Adipose tissue (tissue), 3 donors: Measurements from ENCODE around the gene SERPINA3. TPM values are rescaled to one million over a fixed set of nuclear protein-coding genes. Genes with fewer than 3 reads are reported as not detected.
"Not testable (repeated sequence)": the region's sequence is repeated elsewhere in the genome, so short reads cannot be mapped to it uniquely, and the experiment has no call there.

ENCODE experiments used
- H3K27ac ChIP-seq: one replicate; pipeline ENCODE4 v1.5.1; 2013; ENCODE audit warnings: low read depth, low read length
- WGBS, 3 donors: extraction: QIAGEN DNeasy Blood & Tissue Kit; methylation state at CpG; one replicate each; pipeline ENCODE4 v1.1.7; 2013; 5-methylcytosine and 5-hydroxymethylcytosine counted together
- polyA plus RNA-seq, 3 donors: library from polyadenylated mRNA; stranded (reverse); fragments of 200-250 nt; gene quantifications; one replicate each; pipeline ENCODE4 v1.2.3, GENCODE V29; 2013
- donor health status: healthy with polysubstance abuse.
- donor health status: Bipolar disorder and iron deficiency.
- donor health status: healthy.

SERPINA3 gene
- polyA plus RNA-seq, 3 donors: 78.2 to 7,001 (median 97.3) TPM

DNA sequence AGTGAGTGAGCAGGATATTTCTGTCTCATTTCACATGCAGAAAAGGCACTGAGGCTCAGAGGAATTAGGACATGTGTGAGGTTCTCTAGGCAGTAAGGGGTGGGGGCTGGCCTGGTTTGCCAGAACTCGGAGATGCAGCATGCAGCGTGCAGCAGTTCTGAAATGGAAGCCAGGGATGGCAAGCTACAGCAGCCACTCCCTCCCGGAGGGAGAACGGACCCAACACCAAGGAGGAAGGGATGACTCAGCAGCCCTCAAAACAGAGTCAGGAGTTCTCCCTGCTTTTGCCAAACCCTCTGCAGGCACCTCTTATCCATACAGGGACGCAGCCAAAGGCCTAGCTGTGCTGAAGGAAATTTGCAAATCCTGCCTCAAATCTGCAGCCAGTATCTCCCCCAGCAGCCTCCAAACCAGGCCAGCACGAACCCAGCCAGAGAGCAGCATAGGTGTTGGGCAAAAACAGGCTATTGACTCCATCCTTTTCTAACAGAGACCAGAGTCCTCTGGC is 10.3 kb upstream of the SERPINA3 start:
- WGBS, 3 donors: 16 to 63% (median 21%) methylated on average over 6 of the region's 6 CpGs
- no peak overlapping the region for H3K27ac ChIP-seq

DNA sequence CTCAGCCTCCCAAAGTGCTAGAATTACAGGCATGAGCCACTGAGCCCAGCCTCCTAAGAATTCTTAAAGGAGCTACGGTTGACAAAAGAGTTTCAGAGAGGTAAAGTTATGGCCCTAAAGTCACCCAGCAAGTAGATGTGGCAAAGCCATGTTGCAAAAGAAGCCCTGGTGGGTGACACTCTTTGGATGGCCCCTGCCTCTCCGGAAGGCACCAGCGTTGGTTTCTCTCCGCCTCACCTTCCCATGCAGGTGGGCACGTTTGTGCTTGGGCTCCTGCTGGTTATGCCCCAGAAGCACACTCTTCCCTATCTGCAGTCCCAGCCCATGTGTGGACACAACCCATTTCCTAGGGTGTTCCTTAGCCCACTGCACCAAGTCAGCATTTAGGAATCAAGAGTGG is 9.5 kb upstream of the SERPINA3 start:
- WGBS, 3 donors: 86 to 95% (median 92%) methylated on average over 5 of the region's 5 CpGs
- H3K27ac ChIP-seq: no peak overlapping the region

DNA sequence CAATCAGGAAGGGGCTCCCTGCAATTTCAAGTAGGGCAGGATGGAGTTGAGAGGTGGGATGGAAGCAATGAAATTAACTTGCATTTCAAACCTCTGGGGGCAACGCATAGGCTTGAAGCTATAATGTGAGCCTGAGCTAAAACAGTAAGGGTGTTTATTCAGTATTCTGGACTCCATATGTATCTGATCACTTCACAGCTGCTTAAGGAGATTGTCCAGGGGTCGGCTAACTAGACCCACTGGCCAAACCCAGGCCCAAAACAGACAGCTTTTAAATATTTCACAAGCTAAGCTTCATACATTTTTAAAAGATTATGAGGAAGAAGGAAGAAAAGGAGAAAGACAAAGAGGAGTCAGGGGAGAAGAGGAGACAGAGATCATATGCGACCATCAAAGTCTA is 6.8 kb upstream of the SERPINA3 start:
- 69 to 83% (median 82%) methylated on average over 3 of the region's 3 CpGs for WGBS, 3 donors
- no peak overlapping the region for H3K27ac ChIP-seq

DNA sequence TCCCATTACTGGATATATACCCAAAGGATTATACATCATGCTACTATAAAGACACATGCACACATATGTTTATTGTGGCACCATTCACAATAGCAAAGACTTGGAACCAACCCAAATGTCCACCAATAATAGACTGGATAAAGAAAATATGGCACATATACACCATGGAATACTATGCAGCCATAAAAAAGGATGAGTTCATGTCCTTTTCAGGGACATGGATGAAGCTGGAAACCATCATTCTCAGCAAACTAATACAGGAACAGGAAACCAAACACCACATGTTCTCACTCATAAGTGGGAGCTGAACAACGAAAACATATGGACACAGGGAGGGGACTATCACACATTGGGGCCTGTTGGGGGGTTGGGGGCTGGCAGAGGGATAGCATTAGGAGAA is 3.2 kb upstream of the SERPINA3 start:
- 63 to 91% (median 83%) methylated on average over 1 of the region's 1 CpG for WGBS, 3 donors

DNA sequence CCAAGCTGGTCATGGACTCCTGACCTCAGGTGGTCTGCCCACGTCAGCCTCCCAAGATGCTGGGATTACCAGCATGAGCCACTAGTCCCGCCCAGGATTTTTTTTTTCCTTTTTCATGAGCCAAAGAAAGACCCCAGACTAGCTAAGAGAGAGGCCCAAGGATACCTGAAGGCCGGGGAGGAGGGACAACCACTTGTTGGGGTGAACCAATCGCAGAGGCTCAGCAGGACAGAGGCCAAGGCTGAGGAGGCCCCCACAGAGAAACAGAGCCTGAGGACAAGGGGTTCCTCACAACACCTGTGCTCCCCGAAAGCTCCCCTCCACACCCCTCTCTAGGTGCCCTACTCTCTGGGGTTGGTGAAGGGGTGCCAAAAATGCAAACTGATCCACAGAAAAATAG is 1.0 kb upstream of the SERPINA3 start:
- WGBS, 3 donors: 89 to 97% (median 90%) methylated on average over 5 of the region's 5 CpGs
- no peak overlapping the region for H3K27ac ChIP-seq

More for the DNA sequence above, 3.2 kb upstream of the SERPINA3 start:
- not testable (repeated sequence) for H3K27ac ChIP-seq

DNA sequence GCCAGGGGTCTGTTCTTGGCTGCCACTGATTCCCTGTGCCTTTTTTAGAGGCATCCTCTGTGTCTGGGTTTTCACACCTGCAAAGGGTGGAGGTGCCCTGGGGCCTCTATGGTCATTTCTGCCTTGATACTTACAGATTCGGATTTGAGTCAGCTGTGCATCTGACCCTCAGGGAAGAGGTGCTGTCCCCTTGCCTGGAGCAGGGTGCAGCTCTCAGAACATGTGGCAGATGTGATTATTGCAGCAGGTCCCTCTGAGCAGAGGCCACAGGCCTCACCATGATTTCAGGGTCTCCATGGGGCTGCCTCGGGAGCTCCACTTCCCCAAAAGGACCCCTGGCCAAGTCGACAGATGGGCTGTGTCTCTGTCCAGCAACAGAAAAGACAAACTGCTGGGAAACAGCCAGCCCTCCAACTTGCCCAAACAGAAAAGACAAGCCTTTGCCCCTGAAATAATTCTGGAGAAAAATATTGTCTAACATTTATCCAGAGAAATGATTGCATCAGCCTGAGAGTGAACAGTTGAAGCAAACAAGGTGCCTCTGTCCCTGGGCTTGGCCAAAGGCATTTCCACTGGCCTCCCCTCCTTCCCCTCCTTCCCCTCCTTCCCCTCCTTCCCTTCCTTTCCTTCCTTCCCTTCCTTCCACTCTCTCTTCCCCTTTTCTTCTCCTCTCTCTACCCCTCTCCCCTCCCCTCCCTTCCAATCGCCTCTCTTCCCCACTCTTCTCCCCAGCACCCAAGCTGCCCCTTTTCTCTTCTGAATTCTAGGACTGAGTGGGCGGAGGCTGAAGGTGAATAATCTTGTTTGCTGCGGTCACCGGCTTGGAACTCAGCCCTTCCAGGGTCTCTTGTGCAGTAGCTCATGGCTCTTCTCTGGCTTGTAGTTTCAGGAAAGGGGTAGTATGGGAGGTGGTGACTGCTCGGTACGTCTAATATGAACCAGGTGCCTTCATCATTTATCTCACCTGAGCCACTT is 676 bp downstream of the SERPINA3 start:
- H3K27ac ChIP-seq: no peak overlapping the region
- 48 to 59% (median 49%) methylated on average over 9 of the region's 9 CpGs for WGBS, 3 donors

DNA sequence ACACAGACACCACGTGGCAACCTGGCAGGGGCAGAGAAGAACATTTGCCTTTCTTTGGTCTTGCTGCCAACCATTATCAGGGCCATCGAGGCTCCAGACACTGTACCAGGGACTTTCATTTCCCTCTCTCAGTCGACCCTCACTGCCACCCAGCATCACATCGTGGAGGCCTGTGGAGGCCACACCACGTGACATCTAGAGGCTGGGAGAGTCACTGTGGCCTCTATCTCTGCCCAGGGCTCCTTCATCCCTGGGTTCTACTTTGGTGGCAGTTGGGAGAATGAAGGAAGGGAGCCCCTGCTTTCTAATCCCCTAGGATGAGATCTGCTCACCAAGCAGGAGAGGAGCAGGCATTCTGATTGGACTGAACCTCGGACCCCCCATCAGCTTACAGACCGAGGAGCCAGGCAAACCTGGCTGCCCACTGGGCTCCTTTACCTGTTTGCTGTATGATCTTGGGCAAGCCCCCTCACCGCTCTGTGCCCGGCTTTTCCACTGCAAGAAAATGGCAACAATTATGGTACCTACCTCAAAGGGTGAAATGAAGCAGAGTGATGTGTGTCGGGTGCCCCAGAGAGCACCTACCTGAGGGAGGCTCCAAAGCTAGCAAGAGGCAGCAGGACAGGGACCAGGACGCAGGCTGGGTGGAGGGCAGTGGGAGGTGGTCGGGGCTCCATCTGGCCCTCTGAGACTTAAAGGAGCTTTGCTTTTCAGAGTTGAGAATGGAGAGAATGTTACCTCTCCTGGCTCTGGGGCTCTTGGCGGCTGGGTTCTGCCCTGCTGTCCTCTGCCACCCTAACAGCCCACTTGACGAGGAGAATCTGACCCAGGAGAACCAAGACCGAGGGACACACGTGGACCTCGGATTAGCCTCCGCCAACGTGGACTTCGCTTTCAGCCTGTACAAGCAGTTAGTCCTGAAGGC is 1.8 kb downstream of the SERPINA3 start:
- H3K27ac ChIP-seq: no peak overlapping the region
- WGBS, 3 donors: 88 to 92% (median 89%) methylated on average over 20 of the region's 20 CpGs

DNA sequence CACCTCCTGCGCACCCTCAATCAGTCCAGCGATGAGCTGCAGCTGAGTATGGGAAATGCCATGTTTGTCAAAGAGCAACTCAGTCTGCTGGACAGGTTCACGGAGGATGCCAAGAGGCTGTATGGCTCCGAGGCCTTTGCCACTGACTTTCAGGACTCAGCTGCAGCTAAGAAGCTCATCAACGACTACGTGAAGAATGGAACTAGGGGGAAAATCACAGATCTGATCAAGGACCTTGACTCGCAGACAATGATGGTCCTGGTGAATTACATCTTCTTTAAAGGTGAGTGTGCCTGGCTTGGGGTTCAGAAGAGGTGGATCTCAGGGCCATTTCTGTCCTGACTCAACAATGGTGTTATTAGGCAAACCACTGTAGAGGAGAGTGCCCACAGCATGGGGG is 2.6 kb downstream of the SERPINA3 start:
- WGBS, 3 donors: 94 to 95% (median 95%) methylated on average over 7 of the region's 7 CpGs
- H3K27ac ChIP-seq: no peak overlapping the region

DNA sequence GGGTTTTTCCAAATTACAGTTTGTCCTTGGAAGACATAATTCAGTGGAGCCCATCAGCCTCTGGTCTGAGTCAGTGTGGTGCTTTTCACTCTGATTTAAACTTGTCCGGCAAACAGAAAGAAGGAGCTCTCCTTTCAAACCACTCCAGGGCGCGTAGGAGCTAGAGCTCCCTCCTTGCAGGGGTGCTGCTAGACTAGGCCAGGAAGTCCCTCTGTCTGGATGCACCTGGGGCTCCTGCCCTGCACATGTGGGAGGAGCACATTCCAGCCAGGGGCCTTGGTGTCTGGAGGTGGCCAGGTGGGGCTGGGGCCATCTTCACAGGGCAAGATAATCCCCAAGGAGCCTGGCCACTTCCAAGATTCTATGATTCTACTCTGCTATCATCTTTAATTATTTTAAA is 3.1 kb downstream of the SERPINA3 start:
- H3K27ac ChIP-seq: no peak overlapping the region
- 67 to 96% (median 95%) methylated on average over 3 of the region's 3 CpGs for WGBS, 3 donors

DNA sequence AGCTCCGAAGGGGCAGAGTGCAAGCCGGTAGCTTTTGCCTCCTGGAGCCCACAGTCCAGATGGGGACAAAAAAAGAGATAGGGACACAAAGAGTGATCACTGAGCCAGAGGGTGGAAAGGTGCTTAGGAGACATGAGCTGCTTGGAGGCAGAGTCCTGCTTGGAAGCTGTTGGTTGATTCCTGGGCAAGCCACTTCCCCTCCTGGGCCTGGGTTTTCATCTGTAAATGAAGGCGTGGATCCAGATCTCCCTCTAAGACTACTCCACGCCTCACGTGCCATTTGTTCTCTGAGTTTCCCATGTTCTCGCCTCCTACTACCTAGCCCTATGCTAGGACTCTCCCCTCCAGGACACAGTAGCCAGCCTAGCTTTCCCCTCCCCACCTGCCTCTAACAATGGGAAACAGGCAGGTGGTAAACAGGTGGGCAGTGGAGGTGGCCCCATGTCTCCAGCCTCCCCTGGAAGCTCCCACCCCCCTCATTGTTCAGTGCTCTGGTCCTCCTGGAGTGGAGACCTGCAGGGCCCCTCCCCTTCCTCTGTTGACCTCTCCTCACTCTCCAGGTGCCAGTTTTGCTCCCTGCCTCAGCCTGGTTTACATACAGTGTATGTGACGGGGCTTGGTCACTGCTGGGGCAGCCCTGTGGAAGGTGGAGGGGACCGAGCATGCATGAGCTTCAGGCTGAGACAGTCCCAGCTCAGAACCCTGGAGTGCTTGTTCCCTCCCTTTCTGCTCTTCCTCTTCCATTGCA is 3.8 kb downstream of the SERPINA3 start:
- H3K27ac ChIP-seq: no peak overlapping the region
- 82 to 93% (median 89%) methylated on average over 8 of the region's 8 CpGs for WGBS, 3 donors

DNA sequence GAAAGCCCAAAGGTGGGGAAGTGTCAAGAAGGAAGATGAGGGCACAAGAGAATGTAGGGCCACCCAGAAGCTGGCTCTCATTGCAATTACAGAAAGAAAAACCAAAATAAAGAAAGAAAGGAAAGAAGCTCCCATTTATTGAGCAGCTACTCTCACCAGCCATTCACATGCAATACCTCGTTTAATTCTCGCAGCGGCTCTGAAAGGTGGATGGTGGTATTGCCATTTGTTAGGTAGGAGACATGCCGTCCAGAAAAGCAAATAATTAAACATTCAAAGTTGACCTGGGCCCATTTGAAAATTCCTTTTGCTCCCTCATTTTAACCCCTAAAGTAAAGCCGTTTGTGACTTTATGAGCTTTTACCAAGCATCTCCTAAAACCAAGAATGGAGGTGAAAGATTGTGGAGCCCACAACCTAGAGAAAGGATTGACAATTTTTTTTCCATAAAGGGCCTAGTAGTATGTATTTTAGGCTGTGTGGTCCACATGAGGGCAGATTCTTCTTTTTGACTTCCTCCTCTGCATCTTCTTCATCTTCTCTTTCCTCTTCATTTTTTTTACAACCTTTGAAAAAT is 5.3 kb downstream of the SERPINA3 start:
- 84 to 93% (median 88%) methylated on average over 5 of the region's 5 CpGs for WGBS, 3 donors
- no peak overlapping the region for H3K27ac ChIP-seq

DNA sequence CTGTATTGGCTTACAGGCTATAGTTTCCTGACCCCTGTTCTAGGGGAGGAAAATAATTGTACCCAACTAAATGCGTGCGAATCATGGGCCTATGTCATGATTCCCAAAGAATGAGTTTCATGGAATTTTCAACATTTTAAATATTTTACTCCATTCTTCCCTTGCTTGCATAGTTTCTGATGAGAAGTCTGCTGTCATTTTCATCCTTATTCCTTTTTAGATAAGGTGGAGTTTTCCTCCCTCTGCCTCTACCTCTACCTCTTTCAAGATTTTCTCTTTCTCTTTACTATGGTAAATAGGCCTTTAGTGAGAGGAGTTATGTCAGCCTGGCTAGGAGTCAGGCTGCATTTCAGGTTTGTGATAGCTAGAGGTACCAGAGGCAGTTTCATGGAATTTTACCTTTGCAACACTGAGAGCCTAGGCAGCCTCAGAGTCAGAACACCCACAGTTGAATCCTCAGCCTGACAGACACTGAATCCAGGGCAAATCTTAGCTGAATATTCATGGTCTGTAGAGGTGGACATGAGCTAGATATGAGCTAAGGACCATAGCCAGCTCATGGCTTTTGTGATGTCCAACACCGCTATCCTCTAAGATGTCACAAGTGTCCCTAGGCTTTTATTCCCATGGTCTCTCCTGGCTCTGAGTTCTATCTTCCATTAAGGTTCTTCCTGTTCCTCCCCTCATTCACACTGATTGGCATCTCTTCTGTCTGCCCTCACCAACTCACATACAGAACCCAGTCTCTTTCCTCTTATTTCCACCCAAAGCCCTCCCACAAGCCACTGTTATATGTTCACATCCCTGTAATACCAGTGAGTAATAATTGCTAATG is 6.0 kb downstream of the SERPINA3 start:
- no peak overlapping the region for H3K27ac ChIP-seq
- WGBS, 3 donors: 77 to 97% (median 95%) methylated on average over 3 of the region's 3 CpGs

DNA sequence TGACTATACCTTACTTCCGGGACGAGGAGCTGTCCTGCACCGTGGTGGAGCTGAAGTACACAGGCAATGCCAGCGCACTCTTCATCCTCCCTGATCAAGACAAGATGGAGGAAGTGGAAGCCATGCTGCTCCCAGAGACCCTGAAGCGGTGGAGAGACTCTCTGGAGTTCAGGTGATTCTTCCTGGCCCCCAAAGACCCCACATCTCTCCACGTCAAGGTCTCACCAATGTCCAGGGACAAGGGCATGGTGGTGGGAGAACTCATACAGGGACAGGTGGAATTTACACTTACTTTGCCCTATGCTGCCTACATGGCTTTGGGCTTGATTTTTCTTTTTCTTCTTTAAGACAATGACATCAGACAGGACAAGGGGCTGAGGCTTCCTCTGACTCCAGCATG is 7.1 kb downstream of the SERPINA3 start:
- 87 to 94% (median 88%) methylated on average over 6 of the region's 6 CpGs for WGBS, 3 donors
- no peak overlapping the region for H3K27ac ChIP-seq

DNA sequence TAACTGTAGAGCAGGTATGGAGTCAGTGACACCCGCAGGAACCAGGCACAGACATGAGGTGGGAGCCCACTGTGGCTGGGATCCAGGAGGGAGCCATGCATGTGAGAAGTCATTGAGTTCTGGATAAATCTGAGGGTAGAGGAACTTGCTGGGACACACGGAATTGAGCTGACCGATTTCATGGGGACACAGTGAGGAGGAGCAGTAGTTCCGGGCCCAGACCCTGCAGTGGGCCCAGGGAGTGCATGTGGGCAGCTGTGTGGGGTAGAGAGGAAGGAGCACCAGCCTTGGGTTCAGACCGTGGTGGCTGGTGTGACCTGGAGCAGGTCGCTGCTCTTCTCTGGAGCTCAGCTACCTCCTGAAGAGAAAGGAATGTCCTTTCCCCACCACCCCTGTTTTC is 8.4 kb downstream of the SERPINA3 start:
- no peak overlapping the region for H3K27ac ChIP-seq
- 82 to 88% (median 88%) methylated on average over 6 of the region's 6 CpGs for WGBS, 3 donors

DNA sequence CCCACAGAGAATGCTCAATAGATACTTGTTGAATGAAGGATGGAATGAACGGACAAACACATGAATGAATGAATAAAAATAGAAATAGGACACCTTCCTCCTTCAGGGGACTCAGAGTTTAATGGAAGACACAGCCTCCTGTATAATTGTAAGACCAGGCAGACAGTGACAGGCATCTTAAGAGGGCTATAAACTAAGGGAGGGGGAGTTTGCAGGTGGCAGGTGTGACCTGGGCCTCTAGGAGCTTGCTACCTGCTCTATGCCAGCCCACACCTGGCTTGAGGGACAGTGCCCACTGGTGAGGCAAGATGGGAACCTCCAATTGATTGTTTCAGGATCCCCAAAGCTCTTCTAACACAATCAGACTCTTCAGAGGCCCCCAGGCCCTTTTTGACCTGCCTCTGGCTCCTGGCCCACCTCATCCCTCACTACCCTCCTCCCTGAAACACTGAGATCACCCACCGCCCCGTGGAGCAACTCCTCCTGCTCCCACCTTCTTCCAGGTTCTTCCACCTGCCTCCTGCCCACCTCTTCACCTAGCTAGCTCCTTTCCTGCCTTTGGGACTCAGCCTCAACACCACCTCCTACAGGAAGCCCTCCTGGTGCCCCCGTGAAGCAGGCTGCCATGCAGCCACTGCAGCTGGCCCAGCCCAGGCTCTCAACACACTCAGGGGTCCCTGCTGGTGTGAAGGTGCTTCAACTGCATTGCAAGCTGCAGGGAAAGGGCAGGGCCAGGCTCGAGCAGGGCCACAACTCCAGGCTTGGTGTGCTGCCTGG is 9.4 kb downstream of the SERPINA3 start:
- H3K27ac ChIP-seq: no peak overlapping the region
- 80 to 96% (median 83%) methylated on average over 5 of the region's 5 CpGs for WGBS, 3 donors

DNA sequence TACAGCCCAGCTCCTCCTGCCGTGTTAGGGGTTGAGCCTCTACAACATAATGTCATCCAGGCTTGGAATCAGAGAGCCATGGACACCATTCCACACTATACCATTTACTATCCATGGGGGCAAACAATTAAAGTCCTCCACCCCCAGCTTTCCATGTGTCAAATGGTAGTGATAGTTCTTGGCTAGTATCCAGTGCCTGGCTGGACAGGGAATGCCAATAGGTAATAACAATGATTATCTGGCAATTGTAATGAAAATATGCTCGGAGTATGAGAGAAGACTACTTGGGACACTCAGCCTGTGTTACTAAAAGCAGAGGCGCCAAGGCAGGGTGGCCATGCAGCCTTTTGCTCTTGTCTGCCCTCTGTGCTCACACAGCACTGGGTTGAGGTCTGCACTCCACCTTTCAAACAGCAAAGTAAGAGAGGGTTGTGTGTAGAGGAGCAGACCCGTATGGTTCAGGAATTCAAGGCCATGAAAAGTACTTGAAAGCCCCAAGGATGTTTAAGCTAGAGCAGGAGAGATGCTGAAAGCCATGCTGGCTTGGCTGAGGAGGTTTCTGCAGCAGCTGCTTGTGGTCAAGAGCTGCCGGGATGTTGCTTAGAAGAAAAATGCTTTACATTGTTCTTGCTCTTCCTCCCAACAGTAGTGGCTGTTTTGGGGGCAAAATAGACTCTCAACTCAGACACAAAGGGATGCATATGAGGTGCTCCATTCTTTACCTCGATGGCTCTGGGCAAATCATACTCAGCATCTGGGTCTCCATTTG is 10.6 kb downstream of the SERPINA3 start:
- 70 to 75% (median 70%) methylated on average over 6 of the region's 6 CpGs for WGBS, 3 donors
- H3K27ac ChIP-seq: no peak overlapping the region
